PC-9 (cell line): ENCODE measurements around the gene XPA. TPM values are rescaled to one million over a fixed set of nuclear protein-coding genes. Genes with fewer than 3 reads are reported as not detected.
A peak's percentile ranks its signal among the peaks of the same experiment; 100 is the strongest.
"Not testable (repeated sequence)": the region's sequence is repeated elsewhere in the genome, so short reads cannot be mapped to it uniquely, and the experiment has no call there.

Experiments
- Bru-seq: library from RNA; stranded (reverse); fragments of 400-500 nt; gene quantifications from one replicate; lab custom pipeline; 2021; lab: Mats Ljungman, UMichigan
- BruChase-seq, 2 experiments: library from RNA; stranded (reverse); fragments of 400-500 nt; gene quantifications; one replicate each; lab custom pipeline; 2021; lab: Mats Ljungman, UMichigan
- BruUV-seq: library from RNA; stranded (reverse); fragments of 400-500 nt; replicated peaks from 2 replicates; lab custom pipeline; 2021; lab: Mats Ljungman, UMichigan
- CTCF ChIA-PET: fragments of 300-600 bp; sonication (Branson Sonifier 250); formaldehyde crosslinking; loops from one replicate; lab custom pipeline; 2022; ENCODE audit warnings: antibody characterized with exemption; lab: Charles Lee
- POLR2A ChIA-PET: fragments of 300-600 bp; sonication (Branson Sonifier 250); formaldehyde crosslinking; loops from one replicate; lab custom pipeline; 2022; ENCODE audit warnings: antibody characterized with exemption; ENCODE audit not compliant: unreplicated experiment; lab: Charles Lee
- DNase-seq, 2 experiments: peaks; one replicate each; pipeline versions ENCODE4 v3.0.0 to v3.0.0-alpha.2; 2015 to 2022; ENCODE audit warnings: mixed read lengths in 1 of 2
- H2AFZ ChIP-seq: fragments of 200-600 bp; sonication (generic); 2 replicates; pipeline ENCODE4 v1.8.1; 2017; ENCODE audit warnings: antibody characterized with exemption
- H3F3A ChIP-seq: fragments of 200-600 bp; sonication (generic); 2 replicates; pipeline ENCODE4 v1.8.1; 2017; ENCODE audit warnings: antibody characterized with exemption, mild to moderate bottlenecking, low read depth; ENCODE audit not compliant: insufficient read depth
- H3K27ac ChIP-seq: fragments of 200-600 bp; sonication (generic); 2 replicates; pipeline ENCODE4 v1.6.1; 2016; ENCODE audit warnings: mixed run types
- H3K27me3 ChIP-seq: fragments of 200-600 bp; sonication (generic); 2 replicates; pipeline ENCODE4 v1.6.1; 2016; ENCODE audit warnings: low read depth, mixed run types; ENCODE audit not compliant: insufficient read depth
- H3K36me3 ChIP-seq: fragments of 200-600 bp; sonication (generic); 2 replicates; pipeline ENCODE4 v1.6.1; 2016; ENCODE audit warnings: low read depth, mixed run types
- H3K4me1 ChIP-seq: fragments of 200-600 bp; sonication (generic); replicated peaks from 2 replicates; pipeline ENCODE4 v1.6.1; 2016; ENCODE audit warnings: mixed run types; ENCODE audit not compliant: insufficient read depth
- H3K4me2 ChIP-seq: fragments of 200-600 bp; sonication (generic); 2 replicates; pipeline ENCODE4 v1.6.1; 2017; ENCODE audit warnings: mixed run types
- H3K4me3 ChIP-seq: fragments of 200-600 bp; sonication (generic); 2 replicates; pipeline ENCODE4 v1.6.1; 2016; ENCODE audit warnings: mixed run types
- H3K79me2 ChIP-seq: fragments of 200-600 bp; sonication (generic); 2 replicates; pipeline ENCODE4 v1.6.1; 2017; ENCODE audit warnings: low read depth, mixed run types
- H3K9me2 ChIP-seq: fragments of 200-600 bp; sonication (generic); 2 replicates; pipeline ENCODE4 v1.8.1; 2017; ENCODE audit warnings: mild to moderate bottlenecking; ENCODE audit not compliant: insufficient read depth
- H3K9me3 ChIP-seq: fragments of 200-600 bp; sonication (generic); 2 replicates; pipeline ENCODE4 v1.8.1; 2016; ENCODE audit warnings: low read depth; ENCODE audit not compliant: insufficient read depth
- H4K20me1 ChIP-seq: fragments of 200-600 bp; sonication (generic); 2 replicates; pipeline ENCODE4 v1.8.1; 2017; ENCODE audit not compliant: insufficient read depth
- CTCF ChIP-seq: fragments of 200-600 bp; sonication (generic); conservative IDR thresholded peaks from 2 replicates; pipeline ENCODE4 v1.6.1; 2017; ENCODE audit warnings: mixed run types, antibody characterized with exemption, mild to moderate bottlenecking, moderate library complexity
- EZH2 ChIP-seq: fragments of 200-600 bp; sonication (generic); IDR thresholded peaks from 2 replicates; pipeline ENCODE4 v1.8.0; 2017; ENCODE audit warnings: antibody characterized with exemption, low read depth
- intact Hi-C: fragments of 100-400 bp; cut with micrococcal nuclease; formaldehyde crosslinking; loops from one replicate; pipeline ENCODE4 v1.10.0; 2022; ENCODE audit not compliant: unreplicated experiment
- long read RNA-seq: library from polyadenylated mRNA; stranded (forward); transcript quantifications from one replicate; pipeline ENCODE4 v2.0.0, GENCODE V29; 2022
- total RNA-seq: library from RNA; stranded (reverse); gene quantifications from 2 replicates; pipeline ENCODE4 v1.2.3, GENCODE V29; 2021

The XPA gene
- total RNA-seq (11.6 and 17.4 TPM in 2 replicates), Bru-seq, nascent RNA (percentile 83 among the genes with signal in this experiment), BruChase-seq, experiment 1, labeled RNA remaining after a 2-hour chase (percentile 82 among the genes with signal in this experiment), BruChase-seq, experiment 2, labeled RNA remaining after a 6-hour chase (percentile 59 among the genes with signal in this experiment)
- long read RNA-seq, transcript XPA-201 (6 exons, 1,417 nt) = major isoform, 36 of 51 reads
- long read RNA-seq, partial matches to known transcripts = 3 of 51 reads
- long read RNA-seq, other reads (novel, unspliced or antisense) = 11 of 51 reads

- no peak for TF ChIP-seq EZH2
- Histone ChIP-seq H3K36me3 (peaks cover 5% of the 10 kb centered on the region; the same call in 1 of the 2 replicates), H3K4me1 (peaks cover 29% of the 10 kb centered on the region), H3K9me3 (no peaks in the 10 kb centered on the region), H3K4me2 (peak within 1 kb of the TSS; percentile 82), H3K27me3 (no peaks in the 10 kb centered on the region), H3K79me2 (peaks cover 39% of the 10 kb centered on the region), H4K20me1 (0 out of 2 replicates have a peak, but pooled peaks cover 3% of the 10 kb centered on the region), H3K9me2 (no peaks in the 10 kb centered on the region), H3K27ac (peak within 1 kb of the TSS; percentile 57), H3K4me3 (peak within 1 kb of the TSS; percentile 63), H2AFZ (peak within 1 kb of the TSS; percentile 74), H3F3A (peaks cover 10% of the 10 kb centered on the region)
- intact Hi-C loops = no loop called here
- BruUV-seq = TSS peak; percentile 46
- ChIA-PET POLR2A (interaction anchor here (0.6 to 0.7 kb wide), 3 partner anchors 13 to 1111 kb away, joined by 3 to 8 read pairs (median 5); no protein-coding TSS in a partner anchor), CTCF (no interaction called here)
- peak; percentile 86 to 99 for DNase-seq
These were observed at the start of gene XPA for GRCh38 chr9:97696803-97697601. XPA (minus strand) TSS chr9:97697340; CDS start chr9:97697292, 48 bp downstream.

GRCh38 chr9:97744710-97745708 is 47.9 kb upstream of the XPA start:
- no peaks in the 10 kb centered on the region for H3F3A ChIP-seq
- no peak for DNase-seq
- H3K4me2 ChIP-seq = no peak overlapping the region
- ChIA-PET CTCF (no interaction called here), POLR2A (interaction anchor here (0.6 kb wide), 1 partner anchor 1178 kb away, joined by 6 read pairs; no protein-coding TSS in a partner anchor)
- H3K27me3 ChIP-seq = no peaks in the 10 kb centered on the region
- TF ChIP-seq CTCF (no peak), EZH2 (no peak)
- H3K4me3 ChIP-seq = no peak overlapping the region
- H3K4me1 ChIP-seq = peaks cover 16% of the 10 kb centered on the region
- H3K36me3 ChIP-seq = no peaks in the 10 kb centered on the region
- no peaks in the 10 kb centered on the region for H3K79me2 ChIP-seq
- H3K27ac ChIP-seq = no peak overlapping the region
- H3K9me3 ChIP-seq = no peaks in the 10 kb centered on the region
- H3K9me2 ChIP-seq = no peaks in the 10 kb centered on the region
- H4K20me1 ChIP-seq = no peaks in the 10 kb centered on the region
- H2AFZ ChIP-seq = no peak overlapping the region
- intact Hi-C loops = no loop called here
- BruUV-seq = no TSS peak

- POLR2A ChIA-PET, H3K36me3 ChIP-seq, H3K27ac ChIP-seq, H4K20me1 ChIP-seq, H3K27me3 ChIP-seq, H3F3A ChIP-seq, H2AFZ ChIP-seq, H3K9me3 ChIP-seq, intact Hi-C loops, H3K9me2 ChIP-seq, H3K4me3 ChIP-seq, H3K79me2 ChIP-seq, DNase-seq, CTCF ChIA-PET, H3K4me2 ChIP-seq, BruUV-seq: not testable (repeated sequence)
- peaks cover 16% of the 10 kb centered on the region for H3K4me1 ChIP-seq
These were observed 46.9 kb upstream of the XPA start for GRCh38 chr9:97744025-97744424.
